ENCODE measurements around the gene SLC25A26. TPM values are rescaled to one million over a fixed set of nuclear protein-coding genes. Genes with fewer than 3 reads are reported as not detected.

SLC25A26 gene
- total RNA-seq, 1 experiment from 2014 or later: 23.8 TPM

GRCh38 chr3:66362541-66362941 is 141.7 kb downstream of the SLC25A26 start:
- intact Hi-C loops (cut with micrococcal nuclease): no loop called here
- ChIA-PET POLR2A (no interaction called here), CTCF (no interaction called here), RAD21 (ENCODE audit: low non-redundant PET in 1 of 2, low total read pairs in 2 of 2, uncharacterized antibody in 2 of 2, unreplicated experiment in 2 of 2) (no interaction called here)
- Histone ChIP-seq H3K4me2 (ENCODE audit: low read length) (no peak overlapping the region), H3K9me3 (ENCODE audit: control insufficient read depth in 1 of 2, insufficient read depth in 1 of 2, low read depth in 1 of 2, low read length in 2 of 2) (no peaks in the 10 kb centered on the region), H3K9me2 (ENCODE audit: insufficient read depth) (no peaks in the 10 kb centered on the region), H4K20me1 (ENCODE audit: insufficient read depth) (no peaks in the 10 kb centered on the region), H3K27me3 (ENCODE audit: insufficient read depth, low read length) (no peaks in the 10 kb centered on the region), H3K27ac (ENCODE audit: low read depth, low read length) (no peak overlapping the region), H3K9ac (ENCODE audit: low read length) (no peak overlapping the region), H2AFZ (ENCODE audit: low read depth, low read length, poor library complexity, severe bottlenecking) (no peak overlapping the region), H3K79me2 (ENCODE audit: insufficient read depth, low read length) (no peaks in the 10 kb centered on the region), H3K4me1 (ENCODE audit: control insufficient read depth in 1 of 2, insufficient read depth in 2 of 2, low read length in 2 of 2) (no peaks in the 10 kb centered on the region), H3K36me3 (ENCODE audit: control insufficient read depth in 1 of 2, insufficient read depth in 2 of 2, low read length in 2 of 2) (no peaks in the 10 kb centered on the region), H3K4me3 (replicated peaks in 1 of 2; ENCODE audit: low read depth in 1 of 2, low read length in 2 of 2) (no peak overlapping the region)
- BruUV-seq (replicated peaks): no TSS peak
- no peak for TF ChIP-seq TCF7L2 (IDR thresholded peaks at IDR 0.05; ENCODE audit: borderline replicate concordance, extremely low read depth, insufficient read depth, insufficient read length)
- no peak for TF ChIP-seq CEBPB (IDR thresholded peaks at IDR 0.05; ENCODE audit: low read depth)
- no peak for TF ChIP-seq SRF (IDR thresholded peaks at IDR 0.05; ENCODE audit: low read depth)
- TF ChIP-seq EZH2 (IDR thresholded peaks at IDR 0.05): no peak
- no peak for TF ChIP-seq EGR1 (IDR thresholded peaks at IDR 0.05; ENCODE audit: low read depth)
- TF ChIP-seq ELF1 (IDR thresholded peaks at IDR 0.05; ENCODE audit: borderline replicate concordance, low read depth): no peak
- TF ChIP-seq ZNF274 (IDR thresholded peaks at IDR 0.05; ENCODE audit: low read depth, low read length): no peak
- no peak for TF ChIP-seq SIN3A (IDR thresholded peaks at IDR 0.05; ENCODE audit: low read depth)
- no peak for TF ChIP-seq ATF3 (IDR thresholded peaks at IDR 0.05)
- TF ChIP-seq CBX3 (IDR thresholded peaks at IDR 0.05; ENCODE audit: low read depth): no peak
- TF ChIP-seq POLR2A (IDR thresholded peaks at IDR 0.05; ENCODE audit: borderline replicate concordance, extremely low read depth, insufficient read depth, insufficient read length): no peak
- no peak for TF ChIP-seq ZBTB33 (IDR thresholded peaks at IDR 0.05; ENCODE audit: extremely low read depth, insufficient replicate concordance, low read length)
- TF ChIP-seq MAX (IDR thresholded peaks at IDR 0.05): no peak
- TF ChIP-seq ZFX (IDR thresholded peaks at IDR 0.05): no peak
- no peak for TF ChIP-seq JUND (IDR thresholded peaks at IDR 0.05)
- TF ChIP-seq SP1 (IDR thresholded peaks at IDR 0.05; ENCODE audit: low read depth): no peak
- TF ChIP-seq CTCF (IDR thresholded peaks at IDR 0.05 in 2 of 3, conservative IDR thresholded peaks at IDR 0.05 in 1 of 3; ENCODE audit: borderline replicate concordance in 1 of 3, insufficient read depth in 1 of 3, low read depth in 2 of 3, low read length in 2 of 3): no peak
- no peak for TF ChIP-seq REST (IDR thresholded peaks at IDR 0.05; ENCODE audit: low read depth)
- no peak for DNase-seq (ENCODE audit: low read depth, low spot score)
- ATAC-seq: no peak

Measured in HCT116 (cell line).